Activated CD4-positive, alpha-beta T cell treated with anti-CD3 and anti-CD28 coated beads, Interleukin-2, Interleukin-4, amounts not matched to agents 100 ng/mL and 50 ng/mL, durations not matched to agents 16 hours and 8 hours (primary cell): Measurements from ENCODE around the gene INSIG1.

ENCODE experiments used
- DNase-seq: peaks from one replicate; pipeline ENCODE4 v3.0.0-alpha.2; 2020; ENCODE audit warnings: low spot score

Gene INSIG1

GRCh38 chr7:155349601-155350331 is 52.1 kb downstream of the INSIG1 start:
- no peak for DNase-seq

- DNase-seq: no peak
Observed at GRCh38 chr7:155351120-155351870, 53.6 kb downstream of the INSIG1 start.

GRCh38 chr7:155352076-155352752 is 54.5 kb downstream of the INSIG1 start:
- no peak for DNase-seq

GRCh38 chr7:155352753-155353115 is 55.1 kb downstream of the INSIG1 start:
- DNase-seq: no peak

GRCh38 chr7:155353256-155353897 is 55.7 kb downstream of the INSIG1 start:
- DNase-seq: no peak

GRCh38 chr7:155354371-155355048 is 56.8 kb downstream of the INSIG1 start:
- no peak for DNase-seq

- no peak for DNase-seq
Observed at GRCh38 chr7:155355176-155355575, 57.5 kb downstream of the INSIG1 start.

- no peak for DNase-seq
Observed at GRCh38 chr7:155355745-155356144, 58.1 kb downstream of the INSIG1 start.

GRCh38 chr7:155356323-155357105 is 58.8 kb downstream of the INSIG1 start:
- DNase-seq: no peak

GRCh38 chr7:155357573-155358041 is 59.9 kb downstream of the INSIG1 start:
- DNase-seq: peak; percentile 50

GRCh38 chr7:155358066-155358947 is 60.6 kb downstream of the INSIG1 start:
- no peak for DNase-seq

GRCh38 chr7:155358948-155359712 is 61.5 kb downstream of the INSIG1 start:
- no peak for DNase-seq
